HepG2 (cell line): Measurements from ENCODE around the gene CAD. TPM values are rescaled to one million over a fixed set of nuclear protein-coding genes. Genes with fewer than 3 reads are reported as not detected.

Source experiments
- ATAC-seq: fragments of 200-7000 bp; cut with Tn5 transposase; 3 replicates; pipeline ENCODE4 v1.9.1; 2020; ENCODE audit warnings: mild to moderate bottlenecking, moderate library complexity
- BruUV-seq: library from RNA; stranded (reverse); fragments of 400-500 nt; replicated peaks from 2 replicates; lab custom pipeline; 2021; lab: Mats Ljungman, UMichigan
- CTCF ChIA-PET: fragments of 300-600 bp; formaldehyde crosslinking; extraction: SDS; loops from one replicate; lab custom pipeline; 2021; ENCODE audit warnings: low total read pairs, inconsistent platforms, low intra/inter-chr PET ratio; lab: Yijun Ruan, JAX
- POLR2A ChIA-PET: fragments of 350-600 bp; sonication (Branson Sonifier 250); formaldehyde crosslinking; loops from one replicate; lab custom pipeline; 2020; ENCODE audit warnings: antibody characterized with exemption, inconsistent platforms; lab: Yijun Ruan, JAX
- DNase-seq: peaks from one replicate; pipeline ENCODE4 v3.0.0-alpha.2; 2015; ENCODE audit warnings: low spot score
- FAIRE-seq: peaks from 3 replicates; lab custom pipeline; 2011; peaks lifted over from hg19 to GRCh38; lab: Jason Lieb, UNC
- H2AFZ ChIP-seq: one replicate; pipeline ENCODE4 v1.6.1; 2011; ENCODE audit warnings: low read length, inconsistent platforms
- H3K27ac ChIP-seq: fragments of 300-600 bp; 3 replicates; pipeline ENCODE4 v1.8.0; 2011; ENCODE audit warnings: mixed run types, mild to moderate bottlenecking, mixed read lengths, low read length, inconsistent platforms; ENCODE audit not compliant: insufficient read depth; ENCODE audit errors: extremely low read length
- H3K27me3 ChIP-seq, 2 experiments: fragments of 200-600 bp in 1 of 2; 2 replicates in 1 of 2; 3 replicates in 1 of 2; pipeline versions ENCODE4 v1.6.0 to v1.8.0; 2011; ENCODE audit warnings: low read length in 2 of 2, mild to moderate bottlenecking in 2 of 2, moderate library complexity in 2 of 2, inconsistent platforms in 1 of 2; ENCODE audit not compliant: insufficient read depth in 2 of 2, control insufficient read depth in 1 of 2
- H3K36me3 ChIP-seq, 2 experiments: fragments of 200-600 bp in 1 of 2; replicated peaks in 1 of 2; 2 replicates in 1 of 2; 3 replicates in 1 of 2; pipeline versions ENCODE4 v1.5.1 to v1.8.0; 2011; ENCODE audit warnings: low read length in 2 of 2, inconsistent platforms in 1 of 2; ENCODE audit not compliant: insufficient read depth in 2 of 2, control insufficient read depth in 1 of 2
- H3K4me1 ChIP-seq: 2 replicates; pipeline ENCODE4 v1.5.1; 2012; ENCODE audit warnings: low read length, inconsistent platforms; ENCODE audit not compliant: insufficient read depth
- H3K4me2 ChIP-seq: 2 replicates; pipeline ENCODE4 v1.6.0; 2011; ENCODE audit warnings: low read depth, low read length, inconsistent platforms
- H3K4me3 ChIP-seq, 3 experiments: fragments of 200-600 bp in 1 of 3; sonication (generic), shearing (Covaris generic) in 1 of 3; replicated peaks in 1 of 3; 2 replicates each; pipeline ENCODE4 v1.5.1; 2011 to 2016; ENCODE audit warnings: low read length in 3 of 3, inconsistent platforms in 2 of 3, low read depth in 2 of 3, mild to moderate bottlenecking in 2 of 3, control low read depth in 1 of 3, mixed read lengths in 1 of 3; ENCODE audit not compliant: insufficient read depth in 1 of 3
- H3K79me2 ChIP-seq: one replicate; pipeline ENCODE4 v1.6.1; 2011; ENCODE audit warnings: low read length, inconsistent platforms; ENCODE audit not compliant: insufficient read depth
- H3K9ac ChIP-seq: 2 replicates; pipeline ENCODE4 v1.6.0; 2011; ENCODE audit warnings: mild to moderate bottlenecking, low read depth, low read length, inconsistent platforms; ENCODE audit not compliant: insufficient read depth
- H3K9me3 ChIP-seq: 2 replicates; pipeline ENCODE4 v1.5.1; 2012; ENCODE audit warnings: mild to moderate bottlenecking, low read length
- H4K20me1 ChIP-seq: 2 replicates; pipeline ENCODE4 v1.6.0; 2011; ENCODE audit warnings: inconsistent platforms, mild to moderate bottlenecking, low read length, moderate library complexity; ENCODE audit not compliant: insufficient read depth
- ADNP ChIP-seq: sonication (generic); formaldehyde crosslinking; IDR thresholded peaks from 2 replicates; pipeline ENCODE4 v1.4.0; 2020; ENCODE audit warnings: missing genetic modification reagents
- AGO1 ChIP-seq: fragments of 200-400 bp; formaldehyde crosslinking; IDR thresholded peaks from 2 replicates; pipeline ENCODE4 v1.6.1; 2017; ENCODE audit warnings: mild to moderate bottlenecking, low read depth, low read length, moderate library complexity; ENCODE audit not compliant: poor library complexity, severe bottlenecking
- HES4 ChIP-seq: sonication (generic); formaldehyde crosslinking; IDR thresholded peaks from 2 replicates; pipeline ENCODE4 v1.9.0; 2021; ENCODE audit warnings: mild to moderate bottlenecking, missing genetic modification reagents, borderline replicate concordance
- HIVEP1 ChIP-seq: sonication (generic); formaldehyde crosslinking; IDR thresholded peaks from 2 replicates; pipeline ENCODE4 v1.4.0; 2020; ENCODE audit warnings: mild to moderate bottlenecking, missing genetic modification reagents
- HNRNPH1 ChIP-seq: fragments of 200-400 bp; formaldehyde crosslinking; optimal IDR thresholded peaks from 2 replicates; pipeline ENCODE3; 2017; ENCODE audit warnings: mild to moderate bottlenecking, low read depth, low read length
- KLF12 ChIP-seq: sonication (generic); formaldehyde crosslinking; IDR thresholded peaks from 2 replicates; pipeline ENCODE4 v1.4.0; 2020; ENCODE audit warnings: missing genetic modification reagents, borderline replicate concordance
- KLF15 ChIP-seq: sonication (generic); formaldehyde crosslinking; IDR thresholded peaks from 2 replicates; pipeline ENCODE4 v1.8.1; 2023; ENCODE audit warnings: borderline replicate concordance, mild to moderate bottlenecking, inconsistent platforms, missing genetic modification reagents, mixed read lengths
- MAFF ChIP-seq: IDR thresholded peaks from 2 replicates; pipeline ENCODE4 v1.6.1; 2011; ENCODE audit warnings: low read depth, low read length, improper control_type of control experiment
- MXD4 ChIP-seq: IDR thresholded peaks from 2 replicates; pipeline ENCODE4 v1.6.1; 2016; ENCODE audit warnings: mild to moderate bottlenecking, missing biosample characterization, missing genetic modification reagents
- PAF1 ChIP-seq: IDR thresholded peaks from 2 replicates; pipeline ENCODE4 v1.6.1; 2016; ENCODE audit warnings: missing genetic modification reagents, missing compliant biosample characterization
- POLR2G ChIP-seq: fragments of 200-400 bp; formaldehyde crosslinking; IDR thresholded peaks from 2 replicates; pipeline ENCODE4 v1.6.1; 2018; ENCODE audit warnings: mild to moderate bottlenecking, low read depth, low read length, moderate library complexity
- RFX3 ChIP-seq: IDR thresholded peaks from 2 replicates; pipeline ENCODE4 v1.6.1; 2016; ENCODE audit warnings: missing biosample characterization, missing genetic modification reagents
- ZNF234 ChIP-seq: sonication (generic); formaldehyde crosslinking; conservative IDR thresholded peaks from 2 replicates; pipeline ENCODE4 v1.5.1; 2020; ENCODE audit warnings: mild to moderate bottlenecking, missing genetic modification reagents
- ZNF446 ChIP-seq: sonication (generic); formaldehyde crosslinking; IDR thresholded peaks from 2 replicates; pipeline ENCODE4 v1.5.0; 2020; ENCODE audit warnings: mild to moderate bottlenecking, missing genetic modification reagents
- ZNF451 ChIP-seq: sonication (generic); formaldehyde crosslinking; IDR thresholded peaks from 2 replicates; pipeline ENCODE4 v1.5.0; 2020; ENCODE audit warnings: mild to moderate bottlenecking, missing genetic modification reagents
- ZNF563 ChIP-seq: sonication (generic); formaldehyde crosslinking; IDR thresholded peaks from 2 replicates; pipeline ENCODE4 v1.8.0; 2022; ENCODE audit warnings: mild to moderate bottlenecking, moderate library complexity, missing genetic modification reagents
- ZNF619 ChIP-seq: sonication (generic); formaldehyde crosslinking; IDR thresholded peaks from 2 replicates; pipeline ENCODE4 v1.4.0; 2020; ENCODE audit warnings: mild to moderate bottlenecking, missing genetic modification reagents
- ZNF816 ChIP-seq: sonication (generic); formaldehyde crosslinking; IDR thresholded peaks from 2 replicates; pipeline ENCODE4 v1.8.0; 2022; ENCODE audit warnings: missing genetic modification reagents, mild to moderate bottlenecking, borderline replicate concordance
- WGBS: methylation state at CpG from one replicate; pipeline ENCODE4 v1.1.6; 2017; ENCODE audit warnings: low lambda C conversion rate; 5-methylcytosine and 5-hydroxymethylcytosine counted together
- in situ Hi-C: cut with HindIII; loops from 2 replicates; pipeline ENCODE4 v1.10.0; 2017; ENCODE audit warnings: low pct_unique_long_range_greater_than_20kb; ENCODE audit not compliant: extremely low pct_ligation_motif_present
- intact Hi-C: fragments of 100-400 bp; cut with micrococcal nuclease; formaldehyde crosslinking; loops from one replicate; pipeline ENCODE4 v1.10.0; 2022; ENCODE audit not compliant: unreplicated experiment
- polyA plus RNA-seq, 8 experiments: library from polyadenylated mRNA; depleted of rRNA in 3 of 8; stranded (reverse) in 7 of 8; unstranded in 1 of 8; fragments of >200 nt; fragmentation: Illumina TruSeq in 4 of 8; extraction: Trizol in 4 of 8; gene quantifications; 2 replicates each; pipeline versions ENCODE4 v1.2.1 to v1.2.3, GENCODE V29; 2011 to 2016; ENCODE audit warnings: low read depth in 4 of 8, missing spikeins in 1 of 8, mixed read lengths in 1 of 8; ENCODE audit not compliant: insufficient read depth in 1 of 8
- total RNA-seq, 5 experiments: library from RNA; depleted of rRNA; stranded (reverse); fragments of >200 nt; fragmentation: Illumina TruSeq; extraction: Trizol; gene quantifications; 2 replicates each; pipeline ENCODE4 v1.2.3, GENCODE V29; 2016; ENCODE audit warnings: low read depth in 1 of 5
- TF ChIP-seq, protein P1 (sequence below): sonication (generic); formaldehyde crosslinking; IDR thresholded peaks from 2 replicates; pipeline ENCODE4 v1.8.0; 2022; ENCODE audit warnings: mild to moderate bottlenecking, missing genetic modification reagents, moderate library complexity
- TF ChIP-seq, protein P2 (sequence below): sonication (generic); formaldehyde crosslinking; IDR thresholded peaks from 2 replicates; pipeline ENCODE4 v1.5.0; 2020; ENCODE audit warnings: mild to moderate bottlenecking, missing genetic modification reagents

Gene CAD
- total and polyA plus RNA-seq, 2 of the 13 experiments (the other 11 are each of a cell fraction or from before 2014, with no cell fraction given), result 21.7 to 37.0 TPM

DNA sequence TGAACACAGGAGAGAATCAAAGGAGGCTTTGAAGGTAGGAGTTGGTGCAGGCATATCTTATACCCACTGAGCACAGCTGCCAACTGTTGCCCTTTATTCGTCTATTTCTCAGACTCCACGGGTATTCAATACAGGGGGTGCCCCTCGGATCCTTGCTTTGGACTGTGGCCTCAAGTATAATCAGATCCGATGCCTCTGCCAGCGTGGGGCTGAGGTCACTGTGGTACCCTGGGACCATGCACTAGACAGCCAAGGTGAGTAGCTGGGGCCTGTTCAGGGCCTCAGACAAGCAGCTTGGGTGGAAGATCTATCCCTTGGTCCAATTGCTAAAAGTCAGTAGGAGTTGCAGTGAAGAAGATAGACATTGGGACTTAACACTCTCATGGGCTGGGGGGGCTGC is 5.2 kb downstream of the CAD start:
- TF ChIP-seq ZNF446 (CRISPR knock-in tag), result no peak
- no peak for TF ChIP-seq AGO1
- no peak for TF ChIP-seq ZNF451 (CRISPR knock-in tag)
- TF ChIP-seq POLR2G, result no peak; the same call in 1 of the 2 replicates
- TF ChIP-seq HIVEP1 (CRISPR knock-in tag), result no peak
- no peak for TF ChIP-seq HES4 (CRISPR knock-in tag)
- no peak for TF ChIP-seq ADNP
- TF ChIP-seq, protein P1, sequence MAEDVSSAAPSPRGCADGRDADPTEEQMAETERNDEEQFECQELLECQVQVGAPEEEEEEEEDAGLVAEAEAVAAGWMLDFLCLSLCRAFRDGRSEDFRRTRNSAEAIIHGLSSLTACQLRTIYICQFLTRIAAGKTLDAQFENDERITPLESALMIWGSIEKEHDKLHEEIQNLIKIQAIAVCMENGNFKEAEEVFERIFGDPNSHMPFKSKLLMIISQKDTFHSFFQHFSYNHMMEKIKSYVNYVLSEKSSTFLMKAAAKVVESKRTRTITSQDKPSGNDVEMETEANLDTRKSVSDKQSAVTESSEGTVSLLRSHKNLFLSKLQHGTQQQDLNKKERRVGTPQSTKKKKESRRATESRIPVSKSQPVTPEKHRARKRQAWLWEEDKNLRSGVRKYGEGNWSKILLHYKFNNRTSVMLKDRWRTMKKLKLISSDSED (CRISPR knock-in tag), result no peak
- no peak for TF ChIP-seq MAFF
- TF ChIP-seq HNRNPH1, result no peak
- TF ChIP-seq, protein P2, sequence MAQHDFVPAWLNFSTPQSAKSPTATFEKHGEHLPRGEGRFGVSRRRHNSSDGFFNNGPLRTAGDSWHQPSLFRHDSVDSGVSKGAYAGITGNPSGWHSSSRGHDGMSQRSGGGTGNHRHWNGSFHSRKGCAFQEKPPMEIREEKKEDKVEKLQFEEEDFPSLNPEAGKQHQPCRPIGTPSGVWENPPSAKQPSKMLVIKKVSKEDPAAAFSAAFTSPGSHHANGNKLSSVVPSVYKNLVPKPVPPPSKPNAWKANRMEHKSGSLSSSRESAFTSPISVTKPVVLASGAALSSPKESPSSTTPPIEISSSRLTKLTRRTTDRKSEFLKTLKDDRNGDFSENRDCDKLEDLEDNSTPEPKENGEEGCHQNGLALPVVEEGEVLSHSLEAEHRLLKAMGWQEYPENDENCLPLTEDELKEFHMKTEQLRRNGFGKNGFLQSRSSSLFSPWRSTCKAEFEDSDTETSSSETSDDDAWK (CRISPR knock-in tag), result no peak
- no peak for TF ChIP-seq KLF15 (CRISPR knock-in tag)
- TF ChIP-seq ZNF563 (CRISPR knock-in tag), result no peak
- TF ChIP-seq ZNF619 (CRISPR knock-in tag), result no peak
- no peak for TF ChIP-seq MXD4 (CRISPR knock-in tag)
- no peak for TF ChIP-seq ZNF234 (CRISPR knock-in tag)
- no peak for TF ChIP-seq RFX3 (CRISPR knock-in tag)
- no peak for TF ChIP-seq ZNF816 (CRISPR knock-in tag)
- TF ChIP-seq KLF12 (CRISPR knock-in tag), result no peak
- TF ChIP-seq PAF1, result no peak
- no peak overlapping the region for H3K9ac ChIP-seq
- WGBS, result 96% methylated on average over 5 of the region's 5 CpGs
- no peak overlapping the region for H3K4me2 ChIP-seq
- no peak overlapping the region for H3K4me3 ChIP-seq
- intact Hi-C loops, result no loop called here
- FAIRE-seq (no peak), DNase-seq (no peak), ATAC-seq (no peak)
- BruUV-seq, result no TSS peak
- peaks cover 13% of the 10 kb centered on the region for H3K4me1 ChIP-seq
- no peaks in the 10 kb centered on the region for H3K27me3 ChIP-seq
- no peak overlapping the region for H3K27ac ChIP-seq
- no peaks in the 10 kb centered on the region for H3K9me3 ChIP-seq
- in situ Hi-C loops, result no loop called here
- CTCF ChIA-PET, result no interaction called here
- no peak overlapping the region for H2AFZ ChIP-seq
- POLR2A ChIA-PET, result no interaction called here
- H4K20me1 ChIP-seq, result no peaks in the 10 kb centered on the region
- no peaks in the 10 kb centered on the region for H3K79me2 ChIP-seq
- peaks cover 51 to 85% of the 10 kb centered on the region in 2 experiments for H3K36me3 ChIP-seq
